Lower lobe of right lung (tissue), 2 donors: ENCODE data around the gene FAXC. TPM values are rescaled to one million over a fixed set of nuclear protein-coding genes. Genes with fewer than 3 reads are reported as not detected.

ENCODE experiments used
- ATAC-seq, 2 donors: fragments of 200-7000 bp; cut with Tn5 transposase; one replicate each; pipeline ENCODE4 v1.9.1; 2020 to 2022; ENCODE audit warnings: mild to moderate bottlenecking in 2 of 2, moderate library complexity in 2 of 2
- DNase-seq: peaks from one replicate; pipeline ENCODE4 v3.0.0-alpha.2; 2020
- H3K27ac ChIP-seq: fragments of 200-600 bp; one replicate; pipeline ENCODE4 v1.8.0; 2022
- H3K27me3 ChIP-seq: fragments of 200-600 bp; one replicate; pipeline ENCODE4 v1.8.0; 2022; ENCODE audit warnings: low read depth
- H3K36me3 ChIP-seq: fragments of 200-600 bp; one replicate; pipeline ENCODE4 v1.8.0; 2022; ENCODE audit warnings: mild to moderate bottlenecking
- H3K4me1 ChIP-seq: fragments of 200-600 bp; one replicate; pipeline ENCODE4 v1.8.0; 2022
- H3K4me3 ChIP-seq: fragments of 200-600 bp; one replicate; pipeline ENCODE4 v1.8.0; 2022; ENCODE audit warnings: mild to moderate bottlenecking
- H3K9me3 ChIP-seq: fragments of 200-600 bp; one replicate; pipeline ENCODE4 v1.8.0; 2022
- CTCF ChIP-seq: fragments of 200-600 bp; IDR thresholded peaks from one replicate; pipeline ENCODE4 v1.8.0; 2022; ENCODE audit warnings: antibody characterized with exemption, mild to moderate bottlenecking
- intact Hi-C: fragments of 100-400 bp; cut with DNase I; formaldehyde crosslinking; loops from one replicate; pipeline ENCODE4 v1.11.0; 2022
- total RNA-seq: library from RNA; stranded (reverse); fragmentation: NEBNext Ultra II Directional; extraction: Animal tissue kit (Norgen Biotek cat#: 25700); gene quantifications from one replicate; pipeline ENCODE4 v1.2.1, GENCODE V29; 2021
- donor health status: DM: no; HTN: yes; CAD: no; lungs with severe emphysema.

The FAXC gene
- total RNA-seq, 1 donor from 2014 or later: 4.3 TPM

- ATAC-seq (no peak), DNase-seq (no peak)
- intact Hi-C loops: no loop called here
- no peak overlapping the region for H3K27ac ChIP-seq
- no peak overlapping the region for H3K4me3 ChIP-seq
- no peaks in the 10 kb centered on the region for H3K36me3 ChIP-seq
- no peaks in the 10 kb centered on the region for H3K4me1 ChIP-seq
- no peak for TF ChIP-seq CTCF
- H3K27me3 ChIP-seq: no peaks in the 10 kb centered on the region
- no peaks in the 10 kb centered on the region for H3K9me3 ChIP-seq
Measured at GRCh38 chr6:99308788-99309187, 40.7 kb downstream of the FAXC start.

- Histone ChIP-seq H3K9me3 (no peaks in the 10 kb centered on the region), H3K36me3 (no peaks in the 10 kb centered on the region), H3K4me1 (no peaks in the 10 kb centered on the region), H3K27ac (no peak overlapping the region), H3K27me3 (no peaks in the 10 kb centered on the region), H3K4me3 (no peak overlapping the region)
- no peak for ATAC-seq
- no peak for DNase-seq
- intact Hi-C loops: no loop called here
- TF ChIP-seq CTCF: no peak
Measured at GRCh38 chr6:99307295-99307907, 42.1 kb downstream of the FAXC start.

GRCh38 chr6:99306341-99306740 is 43.1 kb downstream of the FAXC start:
- no peak for TF ChIP-seq CTCF
- intact Hi-C loops: no loop called here
- H3K27me3 ChIP-seq: no peaks in the 10 kb centered on the region
- ATAC-seq (no peak), DNase-seq (no peak)
- H3K27ac ChIP-seq: no peak overlapping the region
- H3K4me1 ChIP-seq: no peaks in the 10 kb centered on the region
- no peaks in the 10 kb centered on the region for H3K9me3 ChIP-seq
- H3K4me3 ChIP-seq: no peak overlapping the region
- H3K36me3 ChIP-seq: no peaks in the 10 kb centered on the region

GRCh38 chr6:99305021-99305554 is 44.4 kb downstream of the FAXC start:
- DNase-seq (no peak), ATAC-seq (no peak)
- no peak overlapping the region for H3K27ac ChIP-seq
- no peaks in the 10 kb centered on the region for H3K9me3 ChIP-seq
- no peaks in the 10 kb centered on the region for H3K4me1 ChIP-seq
- intact Hi-C loops: no loop called here
- H3K27me3 ChIP-seq: no peaks in the 10 kb centered on the region
- TF ChIP-seq CTCF: no peak
- no peak overlapping the region for H3K4me3 ChIP-seq
- no peaks in the 10 kb centered on the region for H3K36me3 ChIP-seq

GRCh38 chr6:99297415-99297814 is 52.1 kb downstream of the FAXC start:
- intact Hi-C loops: no loop called here
- Histone ChIP-seq H3K36me3 (no peaks in the 10 kb centered on the region), H3K27me3 (no peaks in the 10 kb centered on the region), H3K9me3 (no peaks in the 10 kb centered on the region), H3K27ac (no peak overlapping the region), H3K4me3 (no peak overlapping the region), H3K4me1 (no peaks in the 10 kb centered on the region)
- ATAC-seq (no peak), DNase-seq (no peak)
- TF ChIP-seq CTCF: no peak
